DND-41 (cell line): ENCODE measurements around the gene ACACA.

Source experiments
- ATAC-seq: fragments of 200-7000 bp; cut with Tn5 transposase; 3 replicates; pipeline ENCODE4 v1.9.1; 2021; ENCODE audit warnings: low read depth; ENCODE audit not compliant: insufficient read depth
- DNase-seq: peaks from one replicate; pipeline ENCODE4 v3.0.0-alpha.2; 2020
- H2AFZ ChIP-seq: 2 replicates; pipeline ENCODE4 v1.6.0; 2012; ENCODE audit warnings: low read depth, low read length
- H3K27ac ChIP-seq: 2 replicates; pipeline ENCODE4 v1.5.1; 2012; ENCODE audit warnings: low read length, inconsistent platforms
- H3K27me3 ChIP-seq: fragments of 200-600 bp; sonication (generic); 2 replicates; pipeline ENCODE4 v1.6.0; 2012; ENCODE audit warnings: low read length, mild to moderate bottlenecking, inconsistent platforms; ENCODE audit not compliant: insufficient read depth, poor library complexity
- H3K36me3 ChIP-seq: 2 replicates; pipeline ENCODE4 v1.5.1; 2012; ENCODE audit warnings: low read length, inconsistent platforms; ENCODE audit not compliant: insufficient read depth
- H3K4me1 ChIP-seq: 2 replicates; pipeline ENCODE4 v1.5.1; 2012; ENCODE audit warnings: mild to moderate bottlenecking, low read length; ENCODE audit not compliant: insufficient read depth
- H3K4me2 ChIP-seq: 2 replicates; pipeline ENCODE4 v1.6.0; 2012; ENCODE audit warnings: mild to moderate bottlenecking, moderate library complexity, low read length, inconsistent platforms; ENCODE audit not compliant: insufficient read depth
- H3K4me3 ChIP-seq, 2 experiments: fragments of 200-600 bp in 1 of 2; shearing (Covaris generic) in 1 of 2; 2 replicates each; pipeline ENCODE4 v1.5.1; 2012 to 2016; ENCODE audit warnings: inconsistent platforms in 2 of 2, low read length in 2 of 2, mild to moderate bottlenecking in 2 of 2, low read depth in 1 of 2, moderate library complexity in 1 of 2
- H3K79me2 ChIP-seq: 2 replicates; pipeline ENCODE4 v1.6.0; 2012; ENCODE audit warnings: low read length, inconsistent platforms; ENCODE audit not compliant: insufficient read depth
- H3K9ac ChIP-seq: 2 replicates; pipeline ENCODE4 v1.6.0; 2012; ENCODE audit warnings: low read depth, mild to moderate bottlenecking, inconsistent platforms, low read length, moderate library complexity
- H3K9me3 ChIP-seq: 2 replicates; pipeline ENCODE4 v1.5.1; 2012; ENCODE audit warnings: low read length, moderate library complexity, mild to moderate bottlenecking, inconsistent platforms; ENCODE audit not compliant: insufficient read depth, severe bottlenecking
- H4K20me1 ChIP-seq: 2 replicates; pipeline ENCODE4 v1.6.0; 2012; ENCODE audit warnings: low read length; ENCODE audit not compliant: insufficient read depth
- CTCF ChIP-seq: IDR thresholded peaks from 2 replicates; pipeline ENCODE4 v1.5.1; 2012; ENCODE audit warnings: borderline replicate concordance, low read length, moderate library complexity, mild to moderate bottlenecking; ENCODE audit not compliant: poor library complexity, severe bottlenecking; ENCODE audit errors: extremely low read depth
- EZH2 ChIP-seq: IDR thresholded peaks from 3 replicates; pipeline ENCODE4 v1.6.1; 2012; ENCODE audit warnings: borderline replicate concordance, low read depth, mild to moderate bottlenecking, moderate library complexity, low read length, inconsistent platforms; ENCODE audit not compliant: severe bottlenecking

The ACACA gene

GRCh38 chr17:37041932-37042331, 364.7 kb downstream of the ACACA start:
- Histone ChIP-seq H2AFZ (no peak overlapping the region), H3K36me3 (peaks cover 40% of the 10 kb centered on the region; the same call in 1 of the 2 replicates), H3K79me2 (no peaks in the 10 kb centered on the region), H3K27ac (no peak overlapping the region), H3K9me3 (no peaks in the 10 kb centered on the region), H3K4me1 (peaks cover 21% of the 10 kb centered on the region), H3K9ac (no peak overlapping the region), H4K20me1 (no peaks in the 10 kb centered on the region), H3K4me3 (no peak overlapping the region), H3K4me2 (no peak overlapping the region), H3K27me3 (no peaks in the 10 kb centered on the region)
- TF ChIP-seq EZH2: no peak
- DNase-seq (no peak), ATAC-seq (no peak)

- Histone ChIP-seq H3K4me3 (no peak overlapping the region), H3K79me2 (no peaks in the 10 kb centered on the region), H3K27me3 (no peaks in the 10 kb centered on the region), H3K4me2 (no peak overlapping the region), H2AFZ (no peak overlapping the region), H3K9me3 (no peaks in the 10 kb centered on the region), H3K27ac (no peak overlapping the region), H3K4me1 (peaks cover 21% of the 10 kb centered on the region), H4K20me1 (no peaks in the 10 kb centered on the region), H3K9ac (no peak overlapping the region), H3K36me3 (peaks cover 30% of the 10 kb centered on the region; the same call in 1 of the 2 replicates)
- DNase-seq (no peak), ATAC-seq (no peak)
- TF ChIP-seq CTCF: no peak
- TF ChIP-seq EZH2: no peak
These were observed 367.4 kb downstream of the ACACA start for GRCh38 chr17:37039269-37039668.

DNA sequence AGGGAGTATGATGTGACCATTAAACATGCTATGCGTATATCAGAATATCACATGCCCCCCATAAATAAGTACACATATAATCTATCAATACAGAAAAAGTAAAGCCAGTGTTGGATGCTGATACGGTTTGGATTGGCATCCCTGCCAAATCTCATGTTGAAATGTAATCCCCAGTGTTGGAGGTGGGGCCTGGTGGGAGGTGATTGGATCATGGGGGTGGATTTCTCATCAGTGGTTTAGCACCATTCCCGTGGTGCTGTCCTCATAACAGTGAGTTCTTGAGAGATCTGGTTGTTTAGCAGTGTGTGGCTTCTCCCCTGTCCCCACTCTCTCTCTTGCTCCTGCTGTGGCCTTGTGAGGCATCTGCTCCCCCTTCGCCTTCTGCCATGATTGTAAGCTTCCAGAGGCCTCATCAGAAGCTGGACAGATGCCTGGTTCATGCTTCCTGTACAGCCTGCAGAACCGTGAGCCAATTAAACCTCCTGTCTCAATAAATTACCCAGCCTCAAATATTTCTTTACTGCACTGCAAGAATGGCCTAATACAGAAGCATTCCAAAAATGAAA, 369.0 kb downstream of the ACACA start:
- Histone ChIP-seq H3K4me1 (peaks cover 7% of the 10 kb centered on the region), H4K20me1 (no peaks in the 10 kb centered on the region), H3K79me2 (no peaks in the 10 kb centered on the region), H3K4me3 (no peak overlapping the region), H3K9me3 (no peaks in the 10 kb centered on the region), H3K4me2 (no peak overlapping the region), H3K36me3 (peaks cover 45% of the 10 kb centered on the region), H3K27me3 (no peaks in the 10 kb centered on the region), H2AFZ (no peak overlapping the region), H3K9ac (no peak overlapping the region), H3K27ac (no peak overlapping the region)
- TF ChIP-seq EZH2: no peak
- TF ChIP-seq CTCF: no peak
- ATAC-seq (no peak), DNase-seq (no peak)
